H1 (cell line): Measurements from ENCODE around the gene HNRNPA1. TPM values are rescaled to one million over a fixed set of nuclear protein-coding genes. Genes with fewer than 3 reads are reported as not detected.

Experiments used
- CTCF ChIA-PET: fragments of 300-600 bp; sonication (Branson Sonifier 250); formaldehyde crosslinking; loops from one replicate; lab custom pipeline; 2021; ENCODE audit not compliant: partially characterized antibody; lab: Charles Lee
- POLR2A ChIA-PET: fragments of 300-600 bp; sonication (Branson Sonifier 250); formaldehyde crosslinking; loops from one replicate; lab custom pipeline; 2021; ENCODE audit warnings: inconsistent platforms; ENCODE audit not compliant: partially characterized antibody; lab: Charles Lee
- DNase-seq, 2 experiments: peaks; one replicate each; pipeline versions ENCODE4 v3.0.0 to v3.0.0-alpha.2; 2010 to 2022; ENCODE audit warnings: low spot score in 2 of 2, low read depth in 1 of 2, mixed read lengths in 1 of 2
- FAIRE-seq: peaks from 2 replicates; lab custom pipeline; 2011; peaks lifted over from hg19 to GRCh38; lab: Jason Lieb, UNC
- H2AFZ ChIP-seq: 2 replicates; pipeline ENCODE4 v1.8.1; 2012; ENCODE audit warnings: low read length, inconsistent platforms
- H2AK5ac ChIP-seq: 2 replicates; pipeline ENCODE4 v1.6.1; 2013; ENCODE audit warnings: low read depth, low read length
- H2BK120ac ChIP-seq: replicated peaks from 2 replicates; pipeline ENCODE3; 2013; ENCODE audit warnings: low read depth, low read length, inconsistent platforms
- H2BK12ac ChIP-seq: 2 replicates; pipeline ENCODE4 v1.6.1; 2013; ENCODE audit warnings: low read depth, low read length
- H2BK15ac ChIP-seq: 2 replicates; pipeline ENCODE4 v1.6.1; 2013; ENCODE audit warnings: low read length
- H2BK20ac ChIP-seq: 2 replicates; pipeline ENCODE4 v1.6.1; 2013; ENCODE audit warnings: low read length
- H2BK5ac ChIP-seq: 2 replicates; pipeline ENCODE4 v1.6.1; 2013; ENCODE audit warnings: low read depth, low read length
- H3K14ac ChIP-seq: 2 replicates; pipeline ENCODE4 v1.6.1; 2013; ENCODE audit warnings: inconsistent platforms; ENCODE audit not compliant: insufficient read length
- H3K18ac ChIP-seq: 2 replicates; pipeline ENCODE4 v1.6.1; 2013; ENCODE audit warnings: low read length; ENCODE audit errors: extremely low read depth
- H3K23ac ChIP-seq: 2 replicates; pipeline ENCODE4 v1.6.1; 2013; ENCODE audit warnings: inconsistent platforms; ENCODE audit not compliant: insufficient read length
- H3K23me2 ChIP-seq: 2 replicates; pipeline ENCODE4 v1.6.1; 2013; ENCODE audit warnings: low read depth, low read length
- H3K27ac ChIP-seq: 2 replicates; pipeline ENCODE4 v1.6.1; 2011; ENCODE audit warnings: low read depth, low read length, inconsistent platforms
- H3K27me3 ChIP-seq, 4 experiments: replicated peaks in 1 of 4; 1 replicate in 1 of 4; 2 replicates in 3 of 4; pipeline versions ENCODE4 v1.6.1 to v1.8.1; 2011 to 2013; ENCODE audit warnings: low read length in 3 of 4, mild to moderate bottlenecking in 3 of 4, inconsistent platforms in 2 of 4, mixed read lengths in 2 of 4, moderate library complexity in 1 of 4; ENCODE audit not compliant: control insufficient read depth in 3 of 4, insufficient read depth in 3 of 4; ENCODE audit errors: extremely low read depth in 1 of 4
- H3K36me3 ChIP-seq, 4 experiments: 2 replicates each; pipeline versions ENCODE4 v1.6.1 to v1.8.1; 2011 to 2013; ENCODE audit warnings: mild to moderate bottlenecking in 4 of 4, low read length in 3 of 4, moderate library complexity in 2 of 4, control low read depth in 1 of 4, inconsistent platforms in 1 of 4; ENCODE audit not compliant: insufficient read depth in 4 of 4, control insufficient read depth in 2 of 4
- H3K4ac ChIP-seq: replicated peaks from 2 replicates; pipeline ENCODE3; 2013; ENCODE audit warnings: low read length, low read depth, mixed read lengths, inconsistent platforms; ENCODE audit not compliant: insufficient read length
- H3K4me1 ChIP-seq, 4 experiments: replicated peaks in 1 of 4; 1 replicate in 1 of 4; 2 replicates in 3 of 4; pipeline versions ENCODE4 v1.6.1 to v1.8.1; 2011 to 2013; ENCODE audit warnings: low read length in 3 of 4, inconsistent platforms in 2 of 4, mixed read lengths in 1 of 4; ENCODE audit not compliant: insufficient read depth in 4 of 4, control insufficient read depth in 3 of 4
- H3K4me2 ChIP-seq, 2 experiments: 2 replicates each; pipeline versions ENCODE4 v1.6.1 to v1.8.1; 2011 to 2013; ENCODE audit warnings: low read depth in 2 of 2, low read length in 2 of 2, control low read depth in 1 of 2, inconsistent platforms in 1 of 2, mild to moderate bottlenecking in 1 of 2; ENCODE audit not compliant: insufficient read depth in 1 of 2
- H3K4me3 ChIP-seq, 4 experiments: fragments of 200-600, 300-600 bp in 1 of 4; sonication (generic), shearing (Covaris generic), sonication (Bioruptor Twin) in 1 of 4; 2 replicates each; pipeline versions ENCODE4 v1.5.1 to v1.8.1; 2011 to 2016; ENCODE audit warnings: low read length in 4 of 4, low read depth in 3 of 4, control low read depth in 2 of 4, inconsistent platforms in 2 of 4, mild to moderate bottlenecking in 2 of 4, mixed read lengths in 1 of 4, moderate library complexity in 1 of 4; ENCODE audit not compliant: insufficient read depth in 2 of 4; ENCODE audit errors: extremely low read depth in 1 of 4
- H3K56ac ChIP-seq: replicated peaks from 2 replicates; pipeline ENCODE3; 2013; ENCODE audit warnings: low read depth, mild to moderate bottlenecking, mixed read lengths, low read length, inconsistent platforms; ENCODE audit not compliant: insufficient read length
- H3K79me1 ChIP-seq: 2 replicates; pipeline ENCODE4 v1.6.1; 2013; ENCODE audit warnings: low read depth, low read length, control low read depth
- H3K79me2 ChIP-seq, 2 experiments: 2 replicates each; pipeline versions ENCODE4 v1.6.1 to v1.8.1; 2012 to 2013; ENCODE audit warnings: low read length in 2 of 2, mild to moderate bottlenecking in 2 of 2, inconsistent platforms in 1 of 2; ENCODE audit not compliant: insufficient read depth in 2 of 2, control insufficient read depth in 1 of 2
- H3K9ac ChIP-seq, 4 experiments: replicated peaks in 1 of 4; 1 replicate in 1 of 4; 2 replicates in 3 of 4; pipeline versions ENCODE4 v1.6.1 to v1.8.1; 2011 to 2013; ENCODE audit warnings: low read depth in 3 of 4, low read length in 3 of 4, control low read depth in 2 of 4, mild to moderate bottlenecking in 2 of 4, moderate library complexity in 2 of 4, inconsistent platforms in 1 of 4; ENCODE audit errors: extremely low read depth in 1 of 4
- H3K9me3 ChIP-seq, 2 experiments: 2 replicates each; pipeline versions ENCODE4 v1.6.1 to v1.8.1; 2012 to 2013; ENCODE audit warnings: mild to moderate bottlenecking in 2 of 2, moderate library complexity in 2 of 2, control low read depth in 1 of 2, inconsistent platforms in 1 of 2, low read depth in 1 of 2, low read length in 1 of 2, mixed read lengths in 1 of 2; ENCODE audit not compliant: insufficient read depth in 2 of 2
- H4K20me1 ChIP-seq, 2 experiments: replicated peaks in 1 of 2; 2 replicates each; pipeline versions ENCODE3 to v1.8.1; 2011 to 2013; ENCODE audit warnings: inconsistent platforms in 2 of 2, low read length in 2 of 2, mild to moderate bottlenecking in 1 of 2; ENCODE audit not compliant: insufficient read depth in 2 of 2, control insufficient read depth in 1 of 2
- H4K5ac ChIP-seq: 2 replicates; pipeline ENCODE4 v1.6.1; 2013; ENCODE audit warnings: low read length, low read depth, mixed read lengths, inconsistent platforms; ENCODE audit not compliant: insufficient read length
- H4K8ac ChIP-seq: 2 replicates; pipeline ENCODE4 v1.8.0; 2013; ENCODE audit warnings: mild to moderate bottlenecking, moderate library complexity, low read length, inconsistent platforms; ENCODE audit not compliant: insufficient read depth; ENCODE audit errors: extremely low read depth
- H4K91ac ChIP-seq: replicated peaks from 2 replicates; pipeline ENCODE3; 2013; ENCODE audit warnings: low read length, mixed read lengths, inconsistent platforms; ENCODE audit not compliant: insufficient read length
- CEBPB ChIP-seq: IDR thresholded peaks from 2 replicates; pipeline ENCODE4 v1.6.1; 2012; ENCODE audit warnings: low read depth, low read length
- RAD21 ChIP-seq, 2 experiments: IDR thresholded peaks in 1 of 2; conservative IDR thresholded peaks in 1 of 2; 2 replicates each; pipeline ENCODE4 v1.6.1; 2011; ENCODE audit warnings: low read depth in 2 of 2, low read length in 2 of 2, improper control_type of control experiment in 1 of 2, inconsistent platforms in 1 of 2, mild to moderate bottlenecking in 1 of 2, moderate library complexity in 1 of 2
- RBBP5 ChIP-seq: IDR thresholded peaks from 2 replicates; pipeline ENCODE4 v1.7.1; 2012; ENCODE audit warnings: low read depth, mild to moderate bottlenecking, inconsistent platforms, low read length, moderate library complexity, borderline replicate concordance
- SAP30 ChIP-seq: fragments of 300-600 bp; sonication (generic); IDR thresholded peaks from 2 replicates; pipeline ENCODE4 v1.7.1; 2012; ENCODE audit warnings: low read length, moderate library complexity, mild to moderate bottlenecking, inconsistent platforms; ENCODE audit not compliant: insufficient read depth, insufficient replicate concordance
- SIRT6 ChIP-seq: IDR thresholded peaks from one replicate; pipeline ENCODE4 v1.7.1; 2012; ENCODE audit warnings: low read length, inconsistent platforms
- SP1 ChIP-seq: IDR thresholded peaks from 2 replicates; pipeline ENCODE4 v1.6.1; 2011; ENCODE audit warnings: low read depth, low read length
- WGBS, 2 experiments: shearing (Covaris generic) in 1 of 2; methylation state at CpG; one replicate each; pipeline versions ENCODE4 v1.1.6 to v1.1.7; 2013 to 2015; ENCODE audit warnings: low lambda C conversion rate in 2 of 2, mixed read lengths in 2 of 2, inconsistent platforms in 1 of 2, low coverage in 1 of 2, missing lambda C conversion rate in 1 of 2; ENCODE audit not compliant: insufficient replicate concordance in 2 of 2, insufficient coverage in 1 of 2, insufficient read length in 1 of 2; ENCODE audit errors: extremely low coverage in 1 of 2, missing lambda C conversion rate in 1 of 2; 5-methylcytosine and 5-hydroxymethylcytosine counted together
- polyA plus RNA-seq, 7 experiments: library from polyadenylated mRNA; depleted of rRNA in 3 of 7; stranded (reverse) in 5 of 7; unstranded in 2 of 7; fragments of >200 nt in 5 of 7; fragments of 200-250 nt in 2 of 7; gene quantifications; 1 replicate in 5 of 7; 2 replicates in 1 of 7; 4 replicates in 1 of 7; pipeline versions ENCODE4 v1.2.1 to v1.2.3, GENCODE V29; 2011 to 2013; ENCODE audit warnings: missing spikeins in 2 of 7, mixed read lengths in 2 of 7
- total RNA-seq: library from RNA; stranded (reverse); fragmentation: NEBNext Ultra II Directional; extraction: Animal tissue kit (Norgen Biotek cat#: 25700); gene quantifications from 2 replicates; pipeline ENCODE4 v1.2.1, GENCODE V29; 2021
- TF ChIP-seq, protein P1 (sequence below): IDR thresholded peaks from 2 replicates; pipeline ENCODE4 v1.6.1; 2012; ENCODE audit warnings: inconsistent platforms

HNRNPA1 gene
- total and polyA plus RNA-seq, 2 of the 8 experiments (the other 6 are each of a cell fraction or from before 2014, with no cell fraction given) = 835 to 2,738 TPM

- Histone ChIP-seq H3K79me1 (no peaks in the 10 kb centered on the region; the same call in 1 of the 2 replicates), H3K36me3 (peaks cover 15 to 67% (median 39%) of the 10 kb centered on the region in 4 experiments), H3K4ac (no peak overlapping the region), H3K23ac (no peak overlapping the region), H2AFZ (no peak overlapping the region), H3K18ac (no peak overlapping the region), H2BK15ac (no peak overlapping the region), H4K8ac (no peak overlapping the region), H3K4me1 (no peaks in the 10 kb centered on the region), H3K14ac (no peak overlapping the region), H3K9ac (no peak overlapping the region), H3K4me2 (no peak overlapping the region), H4K20me1 (peaks cover 1 to 5% of the 10 kb centered on the region in 2 experiments), H3K27ac (no peak overlapping the region), H3K9me3 (no peaks in the 10 kb centered on the region), H2BK20ac (no peak overlapping the region), H4K91ac (no peak overlapping the region), H3K79me2 (no peaks in the 10 kb centered on the region; a peak in 1 of 4 replicates), H2AK5ac (no peak overlapping the region), H2BK12ac (no peak overlapping the region), H2BK120ac (no peak overlapping the region), H3K23me2 (no peaks in the 10 kb centered on the region), H3K56ac (no peak overlapping the region), H3K27me3 (no peaks in the 10 kb centered on the region), H2BK5ac (no peak overlapping the region), H3K4me3 (no peak overlapping the region), H4K5ac (no peak overlapping the region)
- no peak for TF ChIP-seq RAD21 (IDR thresholded peaks at IDR 0.05 in 1 of 2, conservative IDR thresholded peaks at IDR 0.05 in 1 of 2; ENCODE audit: low read depth in 2 of 2, low read length in 2 of 2)
- TF ChIP-seq, protein P1, sequence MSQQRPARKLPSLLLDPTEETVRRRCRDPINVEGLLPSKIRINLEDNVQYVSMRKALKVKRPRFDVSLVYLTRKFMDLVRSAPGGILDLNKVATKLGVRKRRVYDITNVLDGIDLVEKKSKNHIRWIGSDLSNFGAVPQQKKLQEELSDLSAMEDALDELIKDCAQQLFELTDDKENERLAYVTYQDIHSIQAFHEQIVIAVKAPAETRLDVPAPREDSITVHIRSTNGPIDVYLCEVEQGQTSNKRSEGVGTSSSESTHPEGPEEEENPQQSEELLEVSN = no peak
- no peak for TF ChIP-seq SAP30
- no peak for TF ChIP-seq SIRT6
- no peak for TF ChIP-seq SP1
- TF ChIP-seq CEBPB = no peak
- no peak for TF ChIP-seq RBBP5
- WGBS, 2 experiments = 90% methylated on average over 6 of the region's 6 CpGs; no CpG with 5 or more reads in 1 of the 2 experiments
- CTCF ChIA-PET = interaction anchor here (0.9 to 2.3 kb wide), 4 partner anchors 13 to 133 kb away, joined by 3 to 9 read pairs (median 3); no protein-coding TSS in a partner anchor
- POLR2A ChIA-PET = interaction anchor here (0.9 to 44.8 kb wide), 4 partner anchors 9 to 44 kb away, joined by 5 to 1006 read pairs (median 374); partner anchors contain the start of genes CBX5 and HNRNPA1
- no peak for DNase-seq
- no peak for FAIRE-seq
Observed at GRCh38 chr12:54246011-54246641, 34.4 kb upstream of the HNRNPA1 start.
